ENCODE results near the gene HOXB8.

The HOXB8 gene

DNA sequence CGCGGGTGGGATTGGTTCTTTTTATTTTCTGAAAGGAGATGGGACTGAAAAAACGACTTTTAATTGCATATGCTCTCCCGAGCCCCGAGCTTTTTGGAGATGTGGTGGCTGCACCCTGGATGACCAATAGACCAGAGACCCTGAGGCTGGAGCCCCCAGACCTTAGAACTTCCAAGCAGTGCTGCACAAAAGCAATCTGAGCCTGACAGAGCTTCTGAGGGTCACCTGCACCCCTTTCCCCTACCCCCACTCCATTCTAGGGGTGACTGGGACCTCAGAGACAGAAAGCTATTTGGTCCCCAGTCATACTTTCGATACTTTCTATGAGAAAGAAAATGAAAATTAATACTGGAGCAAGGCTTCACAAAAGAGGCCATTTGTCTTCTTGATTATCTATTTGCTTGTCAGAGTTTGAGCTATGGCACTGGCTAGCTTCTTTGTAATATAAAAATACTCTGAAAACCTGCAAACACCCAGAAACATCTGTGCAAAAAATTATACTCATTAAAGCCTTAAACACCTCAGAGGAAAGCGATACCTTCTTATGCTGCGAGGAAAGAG is 40.5 kb downstream of the HOXB8 start:
- Mint-ChIP-seq H3K27ac (no peak overlapping the region), H3K9me3 (no peaks in the 10 kb centered on the region), H3K4me3 (peak overlapping the region in 2 of 3 experiments; percentile 71 to 80), H3K36me3 (ENCODE audit: low read depth) (peaks cover 37% of the 10 kb centered on the region), H3K27me3 (ENCODE audit: low read depth) (peaks cover 60% of the 10 kb centered on the region), H3K4me1 (peaks cover 84% of the 10 kb centered on the region)
- TF ChIP-seq, protein P1, sequence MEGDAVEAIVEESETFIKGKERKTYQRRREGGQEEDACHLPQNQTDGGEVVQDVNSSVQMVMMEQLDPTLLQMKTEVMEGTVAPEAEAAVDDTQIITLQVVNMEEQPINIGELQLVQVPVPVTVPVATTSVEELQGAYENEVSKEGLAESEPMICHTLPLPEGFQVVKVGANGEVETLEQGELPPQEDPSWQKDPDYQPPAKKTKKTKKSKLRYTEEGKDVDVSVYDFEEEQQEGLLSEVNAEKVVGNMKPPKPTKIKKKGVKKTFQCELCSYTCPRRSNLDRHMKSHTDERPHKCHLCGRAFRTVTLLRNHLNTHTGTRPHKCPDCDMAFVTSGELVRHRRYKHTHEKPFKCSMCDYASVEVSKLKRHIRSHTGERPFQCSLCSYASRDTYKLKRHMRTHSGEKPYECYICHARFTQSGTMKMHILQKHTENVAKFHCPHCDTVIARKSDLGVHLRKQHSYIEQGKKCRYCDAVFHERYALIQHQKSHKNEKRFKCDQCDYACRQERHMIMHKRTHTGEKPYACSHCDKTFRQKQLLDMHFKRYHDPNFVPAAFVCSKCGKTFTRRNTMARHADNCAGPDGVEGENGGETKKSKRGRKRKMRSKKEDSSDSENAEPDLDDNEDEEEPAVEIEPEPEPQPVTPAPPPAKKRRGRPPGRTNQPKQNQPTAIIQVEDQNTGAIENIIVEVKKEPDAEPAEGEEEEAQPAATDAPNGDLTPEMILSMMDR (IDR thresholded peaks at IDR 0.05; ENCODE audit: unreplicated experiment in 3 of 3) = no peak

DNA sequence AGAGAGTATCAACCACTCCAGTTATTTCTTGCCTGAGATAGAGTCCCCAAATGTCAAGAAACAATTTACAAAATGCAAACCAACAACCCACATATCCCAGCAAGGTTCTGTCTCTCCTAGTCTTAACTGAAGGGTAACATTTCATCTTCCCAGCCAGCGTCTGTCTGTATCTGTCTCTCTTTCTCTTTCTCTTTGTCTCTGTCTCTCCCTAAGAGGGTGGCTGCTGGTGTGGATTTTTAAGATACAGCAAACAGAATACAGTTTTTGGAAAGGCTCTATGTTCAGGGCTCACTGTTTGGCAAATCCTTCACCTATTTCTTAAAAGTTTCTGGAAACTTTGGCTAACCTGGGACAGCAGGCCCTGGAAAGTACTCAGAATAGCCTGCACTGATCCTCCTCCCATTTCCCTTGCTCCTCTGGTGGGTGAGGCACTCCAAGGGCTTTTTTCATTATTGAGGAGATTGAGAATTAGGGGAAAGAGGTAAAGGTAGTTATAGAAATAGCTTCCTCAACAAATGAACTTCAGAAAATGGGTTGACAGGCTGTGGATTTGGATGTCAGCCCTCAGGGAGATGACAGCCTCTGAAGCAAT is 43.2 kb downstream of the HOXB8 start:
- Mint-ChIP-seq H3K4me3 (peak overlapping the region in 2 of 3 experiments; percentile 46 to 75), H3K9me3 (no peaks in the 10 kb centered on the region), H3K27ac (no peak overlapping the region), H3K36me3 (ENCODE audit: low read depth) (peaks cover 26% of the 10 kb centered on the region), H3K4me1 (peaks cover 61% of the 10 kb centered on the region), H3K27me3 (ENCODE audit: low read depth) (peaks cover 45% of the 10 kb centered on the region)
- TF ChIP-seq, protein P1 (IDR thresholded peaks at IDR 0.05; ENCODE audit: unreplicated experiment in 3 of 3) = no peak

DNA sequence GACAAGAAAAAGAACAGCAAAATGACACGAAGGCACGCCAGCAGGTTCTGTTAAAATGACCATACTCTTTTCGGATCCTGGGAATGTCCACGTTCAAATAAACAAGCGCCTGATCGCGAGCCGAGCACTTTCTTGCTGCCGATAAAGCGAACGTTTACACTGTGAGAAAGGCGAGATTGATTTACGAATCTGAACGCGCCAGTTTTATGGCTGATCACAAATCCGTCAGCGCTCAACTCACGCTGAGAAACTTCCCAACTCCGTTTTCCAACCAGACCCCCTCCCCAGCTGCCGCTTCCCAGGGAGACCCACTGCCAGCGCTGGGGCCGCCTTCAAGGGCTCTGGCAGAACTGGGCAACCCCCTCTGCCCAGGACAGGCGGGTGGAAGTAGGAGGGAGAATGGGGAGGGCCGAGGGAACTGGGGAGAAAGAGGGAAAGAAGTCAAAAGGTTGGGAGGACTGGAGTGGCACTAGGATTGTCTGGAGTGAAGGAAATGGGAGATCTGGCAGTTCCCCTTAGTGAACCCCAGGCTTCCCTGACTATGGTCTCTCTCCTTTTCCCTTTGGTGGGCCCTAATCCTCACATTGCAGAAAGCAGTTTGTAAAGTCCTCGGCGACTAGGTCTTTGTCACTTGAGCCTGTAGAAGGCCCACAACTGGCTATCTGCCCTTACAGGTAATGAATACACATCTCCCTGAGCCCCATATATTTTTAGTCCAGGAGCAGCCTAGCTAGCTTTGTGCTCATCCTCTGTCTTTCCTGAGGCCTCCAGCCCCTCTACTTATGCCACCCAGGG is 43.9 kb downstream of the HOXB8 start:
- Mint-ChIP-seq H3K27ac (no peak overlapping the region), H3K9me3 (no peaks in the 10 kb centered on the region), H3K36me3 (ENCODE audit: low read depth) (peaks cover 26% of the 10 kb centered on the region), H3K27me3 (ENCODE audit: low read depth) (peaks cover 45% of the 10 kb centered on the region), H3K4me1 (peaks cover 58% of the 10 kb centered on the region), H3K4me3 (peak overlapping the region in 2 of 3 experiments; percentile 46 to 75)
- TF ChIP-seq, protein P1 (IDR thresholded peaks at IDR 0.05; ENCODE audit: unreplicated experiment in 3 of 3) = no peak

DNA sequence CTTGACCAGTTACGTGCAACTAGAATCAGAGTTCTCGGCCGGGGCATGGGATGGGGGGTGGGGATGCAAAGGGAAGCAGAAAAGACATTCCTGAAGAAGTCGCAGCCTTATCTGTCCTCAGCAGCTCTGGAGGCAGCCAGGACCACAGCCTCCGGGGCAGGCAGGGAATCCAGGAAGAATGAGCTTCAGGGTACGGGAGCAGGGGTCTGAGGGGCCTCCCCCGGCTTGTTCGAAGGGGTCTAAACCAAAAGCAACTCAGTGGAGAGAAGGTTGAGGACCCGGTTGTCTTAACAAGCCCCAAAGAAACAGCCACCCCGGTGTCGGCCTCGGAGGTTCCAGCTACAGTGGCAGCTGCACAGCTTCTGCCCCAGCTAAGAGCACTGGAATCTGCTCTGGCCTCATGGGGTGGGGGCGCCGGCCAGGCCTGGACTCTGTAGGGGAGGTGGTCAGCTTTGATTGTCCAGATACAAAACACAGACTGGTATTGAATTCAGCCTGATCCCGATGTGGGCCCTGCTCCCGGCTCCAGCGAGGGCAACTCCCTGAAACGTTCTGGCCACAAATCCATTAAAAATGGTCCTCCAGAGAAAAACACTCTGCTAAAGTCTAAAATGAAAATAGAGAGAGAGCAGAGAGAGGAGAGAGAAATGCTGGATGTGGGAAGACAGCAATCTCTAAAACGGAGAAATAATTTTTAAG is 44.6 kb downstream of the HOXB8 start:
- H3K9me3 Mint-ChIP-seq = no peaks in the 10 kb centered on the region
- H3K4me1 Mint-ChIP-seq = peaks cover 53% of the 10 kb centered on the region
- TF ChIP-seq, protein P1 (IDR thresholded peaks at IDR 0.05; ENCODE audit: unreplicated experiment in 3 of 3) = no peak
- H3K36me3 Mint-ChIP-seq (ENCODE audit: low read depth) = peaks cover 23% of the 10 kb centered on the region
- peaks cover 42% of the 10 kb centered on the region for H3K27me3 Mint-ChIP-seq (ENCODE audit: low read depth)
- peak overlapping the region in 2 of 3 experiments; percentile 75 to 85 for H3K4me3 Mint-ChIP-seq
- H3K27ac Mint-ChIP-seq = no peak overlapping the region

- peak overlapping the region in 1 of 3 experiments; percentile 85 for H3K4me3 Mint-ChIP-seq
- no peaks in the 10 kb centered on the region for H3K9me3 Mint-ChIP-seq
- H3K36me3 Mint-ChIP-seq (ENCODE audit: low read depth) = peaks cover 23% of the 10 kb centered on the region
- TF ChIP-seq, protein P1 (IDR thresholded peaks at IDR 0.05; ENCODE audit: unreplicated experiment in 3 of 3) = peak in 1 of 3 experiments; percentile 3
- H3K27me3 Mint-ChIP-seq (ENCODE audit: low read depth) = peaks cover 38% of the 10 kb centered on the region
- no peak overlapping the region for H3K27ac Mint-ChIP-seq
- H3K4me1 Mint-ChIP-seq = peaks cover 46% of the 10 kb centered on the region
Observed at GRCh38 chr17:48569674-48570324, 45.3 kb downstream of the HOXB8 start.
